ENCODE data around the gene RALGPS1.

- no peak for TF ChIP-seq CTCF (IDR thresholded peaks at IDR 0.05; ENCODE audit: low read depth, low read length, poor library complexity, severe bottlenecking)
- TF ChIP-seq EZH2phosphoT487 (IDR thresholded peaks at IDR 0.05; ENCODE audit: borderline replicate concordance, low read length), result no peak
These were observed 31.8 kb upstream of the RALGPS1 start for GRCh38 chr9:126882746-126883145.

Data from DOHH2 (cell line).